NCI-H748 (cell line): ENCODE results near the gene USF3.

Source experiments
- DNase-seq: peaks from one replicate; lab custom pipeline; 2025; ENCODE audit not compliant: unreplicated experiment; lab: John Stamatoyannopoulos, UW

The USF3 gene, protein sequence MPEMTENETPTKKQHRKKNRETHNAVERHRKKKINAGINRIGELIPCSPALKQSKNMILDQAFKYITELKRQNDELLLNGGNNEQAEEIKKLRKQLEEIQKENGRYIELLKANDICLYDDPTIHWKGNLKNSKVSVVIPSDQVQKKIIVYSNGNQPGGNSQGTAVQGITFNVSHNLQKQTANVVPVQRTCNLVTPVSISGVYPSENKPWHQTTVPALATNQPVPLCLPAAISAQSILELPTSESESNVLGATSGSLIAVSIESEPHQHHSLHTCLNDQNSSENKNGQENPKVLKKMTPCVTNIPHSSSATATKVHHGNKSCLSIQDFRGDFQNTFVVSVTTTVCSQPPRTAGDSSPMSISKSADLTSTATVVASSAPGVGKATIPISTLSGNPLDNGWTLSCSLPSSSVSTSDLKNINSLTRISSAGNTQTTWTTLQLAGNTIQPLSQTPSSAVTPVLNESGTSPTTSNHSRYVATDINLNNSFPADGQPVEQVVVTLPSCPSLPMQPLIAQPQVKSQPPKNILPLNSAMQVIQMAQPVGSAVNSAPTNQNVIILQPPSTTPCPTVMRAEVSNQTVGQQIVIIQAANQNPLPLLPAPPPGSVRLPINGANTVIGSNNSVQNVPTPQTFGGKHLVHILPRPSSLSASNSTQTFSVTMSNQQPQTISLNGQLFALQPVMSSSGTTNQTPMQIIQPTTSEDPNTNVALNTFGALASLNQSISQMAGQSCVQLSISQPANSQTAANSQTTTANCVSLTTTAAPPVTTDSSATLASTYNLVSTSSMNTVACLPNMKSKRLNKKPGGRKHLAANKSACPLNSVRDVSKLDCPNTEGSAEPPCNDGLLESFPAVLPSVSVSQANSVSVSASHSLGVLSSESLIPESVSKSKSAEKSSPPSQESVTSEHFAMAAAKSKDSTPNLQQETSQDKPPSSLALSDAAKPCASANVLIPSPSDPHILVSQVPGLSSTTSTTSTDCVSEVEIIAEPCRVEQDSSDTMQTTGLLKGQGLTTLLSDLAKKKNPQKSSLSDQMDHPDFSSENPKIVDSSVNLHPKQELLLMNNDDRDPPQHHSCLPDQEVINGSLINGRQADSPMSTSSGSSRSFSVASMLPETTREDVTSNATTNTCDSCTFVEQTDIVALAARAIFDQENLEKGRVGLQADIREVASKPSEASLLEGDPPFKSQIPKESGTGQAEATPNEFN (N-terminal part only)

DNA sequence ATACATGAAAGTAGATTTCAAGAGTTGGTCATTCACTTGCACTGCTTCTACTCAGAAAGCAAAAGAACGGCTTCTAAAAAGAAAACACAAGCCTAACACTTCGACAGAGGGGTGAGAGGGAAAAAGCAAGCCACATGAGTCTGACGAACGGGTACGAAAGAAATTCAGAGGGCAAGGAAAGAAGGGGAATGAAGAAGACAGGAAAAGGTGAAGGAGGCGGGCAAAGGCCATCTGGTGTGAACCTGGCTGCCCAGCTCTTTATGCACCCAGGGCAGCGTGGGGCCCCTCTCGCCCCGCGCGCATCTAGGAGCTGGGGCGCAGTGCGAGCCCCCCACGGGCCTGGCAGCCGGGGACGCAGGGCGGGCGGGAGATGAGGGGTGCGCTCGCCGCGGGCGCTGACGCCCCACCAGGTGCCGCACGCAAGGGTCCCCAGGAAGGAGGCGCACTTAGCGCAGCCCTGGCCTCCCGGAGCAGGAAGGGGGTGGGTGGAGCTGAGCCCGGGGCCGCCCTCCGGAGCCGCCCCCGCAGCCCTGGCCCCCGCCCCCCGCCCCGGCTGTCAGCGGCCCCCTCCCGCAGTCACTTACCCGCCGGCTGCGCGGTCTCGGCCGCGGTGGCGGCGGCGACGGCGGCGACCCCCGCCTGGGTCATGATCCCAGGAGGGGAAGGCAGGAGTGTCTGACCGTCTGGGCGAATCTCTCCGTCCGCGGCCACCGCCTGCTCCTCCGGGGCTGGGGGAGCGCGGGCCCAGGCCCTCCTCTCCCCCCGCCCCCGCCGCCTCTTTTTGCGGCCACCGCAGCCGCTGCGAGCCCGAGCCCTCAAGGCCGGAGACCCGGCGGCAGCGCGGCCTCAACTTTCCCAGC is at the start of gene USF3:
Gene USF3 (minus strand): TSS at position 857 of the 860 bp plus-strand sequence. CDS start 21,764 bp downstream, outside the sequence.
- peak; percentile 59 for DNase-seq

DNA sequence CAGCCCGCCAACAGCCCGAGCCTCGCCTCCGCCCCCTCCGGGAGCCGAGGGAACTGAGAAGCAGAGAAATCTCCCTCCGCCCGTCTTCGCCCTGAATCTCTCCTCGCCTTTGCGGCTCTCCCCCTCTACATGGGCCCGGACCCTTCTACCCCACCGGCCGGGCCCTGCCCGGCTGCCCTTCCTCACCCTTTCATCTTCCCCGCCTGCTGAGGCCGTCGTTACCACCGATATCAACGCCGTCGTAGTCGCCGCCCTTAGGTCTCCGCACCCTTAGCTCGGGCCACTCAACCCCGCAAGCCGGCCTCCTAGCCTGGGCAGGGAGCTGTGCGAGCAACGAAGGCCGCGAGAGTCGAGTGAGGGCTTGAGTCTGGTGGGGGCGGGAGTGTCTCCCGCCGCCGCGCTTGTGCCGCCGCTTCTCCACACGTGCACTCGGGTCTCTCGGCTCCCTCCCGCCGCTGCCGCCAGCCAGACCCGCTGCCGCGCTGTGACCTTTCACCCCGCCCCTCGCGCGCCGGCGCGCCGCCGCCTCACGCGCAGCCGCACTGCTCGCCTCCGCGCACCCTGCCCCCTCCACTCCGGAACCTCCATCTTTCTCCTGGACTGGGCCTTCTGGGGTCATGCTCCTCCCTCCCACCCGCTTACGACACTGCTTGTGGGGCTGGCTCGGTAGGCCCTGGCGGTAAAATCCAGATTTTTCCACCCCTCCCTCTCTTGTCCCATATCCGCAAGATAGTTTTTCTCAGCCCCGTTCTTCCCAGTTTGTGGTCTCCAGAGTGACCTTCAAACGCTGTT is 49.5 kb upstream of the USF3 start, which contains the start of gene NAA50:
Gene NAA50 (minus strand): TSS at position 494 of the 792 bp plus-strand sequence. CDS start 300 bp downstream, at position 194.
- DNase-seq, result peak; percentile 85

DNA sequence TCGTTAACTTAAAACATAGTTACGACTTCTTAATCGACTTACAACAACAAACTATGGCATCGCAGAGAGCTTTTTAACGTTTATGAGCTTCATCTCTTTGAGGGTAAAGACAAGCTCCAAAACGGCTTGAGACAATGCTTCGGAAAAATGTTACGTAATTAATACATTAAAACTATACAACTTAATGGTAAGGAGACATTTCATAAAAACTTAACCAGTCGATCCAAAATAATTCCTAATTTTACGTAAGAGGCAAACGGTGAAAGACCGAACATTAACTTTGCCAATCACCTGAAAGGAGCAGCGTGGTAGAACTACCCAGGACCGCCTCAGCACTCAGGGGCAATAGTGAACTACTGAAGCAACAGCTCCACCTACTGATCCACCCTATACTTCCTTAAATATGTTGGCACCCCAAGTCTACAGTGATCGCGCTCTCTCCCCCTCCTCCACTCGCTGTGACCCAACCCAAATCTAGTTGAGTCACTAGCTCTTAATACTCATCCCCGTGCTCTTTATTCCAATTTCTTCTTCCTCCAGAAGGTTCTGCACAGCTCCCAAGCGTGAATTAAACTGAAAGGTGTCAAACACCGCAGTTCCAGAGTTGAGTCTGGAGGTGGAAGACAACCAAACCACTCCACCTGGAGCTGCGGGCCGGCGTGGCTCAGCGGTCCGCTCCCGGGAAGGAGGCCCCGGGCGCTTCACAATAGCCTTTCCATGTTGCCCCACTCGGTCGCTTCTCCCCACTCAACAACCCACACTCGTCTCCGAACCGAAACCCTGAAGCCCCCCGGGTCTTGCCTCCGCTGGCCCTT is 48.7 kb upstream of the USF3 start:
- DNase-seq, result peak; percentile 63

DNA sequence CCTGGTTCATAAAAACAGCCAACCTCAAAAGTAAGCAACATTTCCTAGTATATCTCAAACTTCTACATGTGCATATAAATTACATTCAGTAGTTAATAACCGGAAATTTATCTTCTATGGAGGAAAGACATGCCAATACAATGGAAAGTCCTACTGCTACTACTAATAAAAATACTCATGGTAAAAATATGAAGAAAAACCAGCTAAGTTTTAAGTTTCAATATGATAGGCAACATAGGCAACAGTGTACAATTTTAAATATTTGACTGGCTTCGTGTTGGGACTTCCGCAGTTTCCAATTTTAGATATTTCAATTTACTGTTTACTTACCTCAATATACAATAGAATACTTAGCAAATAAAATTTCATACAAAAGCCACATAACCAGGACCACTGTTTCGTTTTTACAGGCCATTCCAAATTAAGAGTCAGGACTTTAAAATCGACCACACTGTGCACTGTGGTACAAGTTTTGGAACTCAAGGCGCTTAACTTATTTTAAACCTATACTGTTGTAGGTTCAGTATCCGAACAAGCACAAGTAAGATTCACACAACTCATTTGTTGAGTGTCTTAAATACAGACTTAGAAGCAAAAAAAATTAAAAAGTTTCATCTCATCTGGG is 46.7 kb upstream of the USF3 start:
- no peak for DNase-seq

DNA sequence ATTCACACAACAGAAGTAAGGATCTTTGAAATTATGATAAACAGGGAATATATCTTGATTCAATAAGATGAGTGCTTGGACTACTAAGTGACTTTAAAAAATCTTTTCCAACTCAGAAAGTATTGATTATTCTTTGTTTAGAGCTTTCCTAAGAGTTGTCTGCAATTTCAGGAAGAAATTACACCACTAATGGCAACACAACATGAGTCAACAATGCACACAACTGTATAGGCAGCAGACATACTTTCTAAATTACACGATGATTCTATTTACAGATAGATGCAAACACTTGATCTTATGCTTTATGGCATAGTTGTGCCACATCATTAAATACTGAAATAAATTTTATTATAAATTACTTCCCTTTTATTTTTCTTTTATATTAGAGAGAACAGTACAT is 45.2 kb upstream of the USF3 start:
- DNase-seq, result no peak

DNA sequence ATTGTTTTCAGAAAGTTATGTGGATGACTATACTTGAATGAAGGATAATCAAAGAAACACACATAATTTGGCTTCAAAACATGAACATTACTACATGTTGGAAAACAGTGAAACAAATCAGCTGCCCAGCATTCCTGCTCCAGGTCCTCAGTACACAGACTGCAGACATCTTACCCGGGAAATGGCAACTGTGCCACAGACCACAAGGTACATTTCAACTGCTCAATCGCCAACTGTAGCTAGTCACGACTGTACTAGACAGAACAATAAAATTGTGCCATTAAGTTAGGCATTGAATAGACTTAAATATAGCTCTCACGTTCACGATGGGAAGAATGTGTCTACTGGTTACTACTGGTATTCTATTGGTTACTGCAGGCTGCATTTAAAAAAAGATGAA is 44.6 kb upstream of the USF3 start:
- no peak for DNase-seq

DNA sequence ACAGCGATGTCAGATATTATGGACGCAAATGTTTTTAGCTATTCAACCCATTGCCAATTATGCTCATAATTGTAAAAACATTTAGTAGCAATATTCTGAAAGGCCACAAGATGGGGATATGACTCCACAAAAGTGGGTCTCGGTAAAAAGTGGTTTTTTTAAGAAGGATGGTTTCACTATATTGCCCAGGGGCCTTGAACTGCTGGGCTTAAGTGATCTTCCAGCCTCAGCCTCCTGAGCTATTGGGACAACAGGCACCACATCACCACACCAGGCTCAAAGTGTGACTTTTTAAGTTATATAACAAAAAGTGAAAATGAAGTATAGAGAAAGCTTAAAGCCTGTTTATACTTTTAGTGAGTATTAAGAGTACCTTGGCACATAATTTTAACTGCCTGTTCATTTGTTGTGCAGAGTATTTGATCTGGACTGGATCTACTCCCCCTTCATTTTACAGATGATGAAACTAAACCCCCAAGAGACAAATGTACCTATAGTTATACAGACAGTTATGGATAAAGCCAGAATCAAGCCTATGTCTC is 40.2 kb upstream of the USF3 start:
- peak; percentile 45 for DNase-seq

DNA sequence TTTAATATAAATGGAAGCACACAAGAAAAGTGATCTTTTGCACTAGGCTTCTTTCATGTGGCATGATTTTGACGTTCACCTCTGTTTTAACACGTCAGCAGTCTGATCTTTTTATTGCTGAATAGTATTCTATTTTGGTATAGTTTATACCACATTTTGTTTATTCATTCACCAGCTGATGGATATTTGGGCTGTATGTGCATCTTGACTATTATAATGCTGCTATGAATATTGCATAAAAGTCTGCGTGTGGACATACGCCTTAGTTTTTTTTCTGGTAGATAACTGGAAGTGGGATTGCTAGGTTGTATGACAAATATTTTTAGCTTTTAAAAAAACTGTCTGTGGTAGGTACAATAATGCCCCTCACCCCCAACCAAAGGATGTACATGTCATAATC is 35.3 kb upstream of the USF3 start:
- no peak for DNase-seq

DNA sequence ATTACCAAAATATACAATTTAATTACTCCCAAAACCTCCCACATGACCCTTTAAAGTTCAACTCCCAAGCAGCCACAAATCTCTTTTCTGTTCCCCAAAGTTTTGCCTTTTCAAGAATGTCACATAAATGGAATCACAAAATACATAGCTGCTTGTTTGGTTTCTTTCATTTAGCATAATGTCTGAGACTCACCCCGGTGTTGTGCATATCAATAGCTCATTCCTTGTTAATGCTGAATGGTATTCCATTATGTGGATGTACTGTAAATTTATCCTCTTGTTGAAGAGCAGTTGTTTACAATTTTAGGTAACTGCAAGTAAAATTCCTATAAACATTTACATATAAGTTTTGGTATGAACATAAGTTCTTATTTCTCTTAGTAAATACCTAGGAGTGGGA is 34.1 kb upstream of the USF3 start:
- DNase-seq, result no peak

DNA sequence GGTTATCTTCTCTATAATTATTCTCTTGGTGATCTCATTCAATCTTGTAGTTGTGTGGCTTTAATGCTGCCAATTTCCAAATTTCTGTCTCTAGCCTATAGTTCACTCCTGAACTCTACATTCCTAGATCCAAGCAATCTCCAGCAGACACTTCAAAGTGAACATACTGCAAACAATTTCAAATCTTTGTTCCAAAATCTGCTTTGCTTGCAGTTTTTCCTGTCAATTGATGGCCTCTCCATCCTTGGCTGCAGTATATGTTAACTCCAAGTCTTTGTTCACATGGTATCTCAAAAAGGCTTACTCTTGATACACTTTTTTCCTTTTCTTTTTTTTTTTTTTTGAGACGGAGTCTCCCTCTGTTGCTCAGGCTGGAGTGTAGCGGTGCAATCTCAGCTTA is 32.2 kb upstream of the USF3 start:
- no peak for DNase-seq

DNA sequence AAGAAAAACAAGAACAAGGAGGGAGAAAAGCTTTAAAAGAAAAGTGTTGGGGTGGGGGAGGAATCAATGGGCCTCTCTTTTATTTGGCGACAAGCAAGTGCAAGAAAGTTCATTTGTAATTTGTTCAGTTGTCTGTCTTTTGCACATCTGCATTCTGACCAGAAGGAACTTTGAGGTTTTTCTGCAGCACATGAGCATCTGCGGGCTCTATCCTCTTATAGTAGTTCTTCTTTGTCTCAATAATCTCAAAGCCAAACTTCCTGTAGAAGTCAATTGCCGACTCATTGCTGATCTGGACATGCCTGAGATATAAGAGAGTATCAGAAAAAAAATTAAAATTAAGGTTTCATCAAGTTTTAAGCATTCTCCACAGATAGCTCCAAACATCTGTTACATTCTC is 25.2 kb upstream of the USF3 start:
- no peak for DNase-seq

DNA sequence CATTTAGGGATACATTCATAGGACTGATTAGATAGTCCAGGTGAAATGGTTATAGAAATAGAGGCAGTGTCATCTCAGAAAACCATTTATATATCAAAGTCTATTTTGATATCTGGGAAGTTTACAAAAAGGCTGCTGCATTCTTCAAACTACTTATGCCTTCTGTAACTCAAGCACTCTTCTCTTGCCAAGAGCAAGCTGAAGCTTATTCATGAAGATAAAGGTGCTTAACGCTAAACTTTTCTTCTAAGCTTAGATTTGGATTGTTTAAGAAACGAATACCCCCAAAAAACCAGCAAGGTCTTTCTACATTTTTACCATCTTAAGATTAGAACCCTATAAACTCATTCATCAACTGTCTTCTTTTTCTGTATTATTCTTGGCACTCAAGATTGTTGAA is 23.3 kb upstream of the USF3 start:
- DNase-seq, result no peak

DNA sequence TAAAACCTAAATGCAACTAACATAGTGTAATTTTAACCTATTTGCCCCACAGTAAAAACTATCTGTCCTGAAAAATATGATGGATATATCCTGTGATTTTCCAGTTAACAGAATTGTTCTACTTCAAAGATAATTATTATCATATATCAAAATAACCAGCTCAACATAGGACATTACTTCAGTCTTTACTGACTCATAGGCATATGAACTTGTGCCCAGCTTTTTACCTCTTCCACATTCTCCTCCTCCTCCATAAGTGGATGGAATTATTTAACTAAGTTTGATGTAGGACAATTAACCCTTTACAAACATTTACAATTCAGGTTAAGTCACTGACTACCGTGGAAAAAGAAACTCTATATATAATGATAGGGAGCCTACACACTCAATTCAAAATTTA is 22.9 kb upstream of the USF3 start:
- DNase-seq, result no peak

DNA sequence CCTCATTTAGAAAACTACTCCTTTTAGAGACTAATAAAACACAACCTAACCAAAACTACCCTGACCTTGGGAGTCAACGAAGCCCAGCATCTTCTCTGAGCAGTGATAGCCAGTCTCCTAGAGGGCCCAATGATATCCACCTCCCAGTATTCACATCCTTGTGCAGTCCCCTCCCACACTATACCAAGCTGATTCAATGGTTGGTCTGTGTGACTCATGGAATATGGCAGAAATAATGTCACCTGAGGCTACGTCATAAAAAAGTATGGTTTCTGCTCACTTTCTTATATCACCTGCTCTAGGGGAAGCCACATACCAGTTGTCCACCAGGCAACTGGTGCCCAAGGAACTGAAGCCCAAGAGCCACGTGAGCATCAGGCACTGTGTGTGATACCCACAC is 21.4 kb upstream of the USF3 start:
- no peak for DNase-seq

DNA sequence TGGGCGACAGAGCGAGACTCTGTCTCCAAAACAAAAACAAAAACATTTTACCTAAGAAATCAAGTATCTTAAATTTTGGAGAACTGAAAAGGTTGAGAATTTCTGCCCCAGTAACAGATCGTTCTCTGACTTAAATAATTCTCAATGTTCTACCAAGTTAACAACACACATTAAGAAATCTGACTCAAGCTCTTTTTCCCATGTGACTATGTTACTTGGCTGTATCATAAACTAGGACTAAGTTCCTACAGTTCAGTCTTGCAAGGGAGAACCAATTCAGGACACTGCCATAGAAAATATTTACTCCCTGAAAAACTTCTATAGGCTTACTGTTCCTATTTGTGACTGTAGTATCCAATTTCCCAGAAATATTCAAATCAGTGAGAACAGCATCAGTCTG is 20.9 kb upstream of the USF3 start:
- no peak for DNase-seq

DNA sequence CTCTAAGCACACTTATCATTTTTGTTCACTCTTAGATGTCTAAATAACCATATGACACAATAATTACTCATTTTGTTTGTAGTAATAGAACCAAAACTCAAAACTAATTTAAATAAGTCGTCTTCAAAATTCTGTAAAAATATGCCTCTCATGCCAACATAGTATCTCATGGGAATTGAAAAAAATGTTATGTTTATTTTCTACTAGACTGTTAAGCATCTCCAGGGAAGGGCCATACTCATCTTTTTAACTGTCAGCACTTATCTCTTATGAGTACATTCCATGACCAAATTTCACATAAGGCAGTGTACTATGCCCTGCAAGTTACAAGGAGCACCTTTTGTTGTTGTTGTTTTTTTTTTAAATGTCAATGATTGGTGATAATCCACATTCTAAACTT is 18.3 kb upstream of the USF3 start:
- DNase-seq, result no peak

DNA sequence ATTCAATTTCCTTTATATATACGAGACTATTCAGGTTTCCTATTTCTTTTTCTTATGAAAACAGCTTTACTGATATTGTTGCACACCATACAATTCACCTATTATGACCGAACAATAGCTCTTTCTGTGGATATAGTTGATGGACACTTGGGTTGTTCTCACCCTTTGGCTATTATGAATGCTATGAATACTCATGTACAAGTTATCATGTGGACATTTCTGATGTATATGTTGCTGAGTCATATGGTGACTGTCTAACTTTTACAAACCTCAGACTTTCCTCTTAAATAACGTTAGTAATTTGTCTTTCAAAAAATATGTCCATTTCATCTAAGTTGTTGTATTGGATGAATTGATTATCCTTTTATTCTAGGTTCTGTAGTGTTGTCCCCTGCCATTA is 15.7 kb upstream of the USF3 start:
- no peak for DNase-seq

DNA sequence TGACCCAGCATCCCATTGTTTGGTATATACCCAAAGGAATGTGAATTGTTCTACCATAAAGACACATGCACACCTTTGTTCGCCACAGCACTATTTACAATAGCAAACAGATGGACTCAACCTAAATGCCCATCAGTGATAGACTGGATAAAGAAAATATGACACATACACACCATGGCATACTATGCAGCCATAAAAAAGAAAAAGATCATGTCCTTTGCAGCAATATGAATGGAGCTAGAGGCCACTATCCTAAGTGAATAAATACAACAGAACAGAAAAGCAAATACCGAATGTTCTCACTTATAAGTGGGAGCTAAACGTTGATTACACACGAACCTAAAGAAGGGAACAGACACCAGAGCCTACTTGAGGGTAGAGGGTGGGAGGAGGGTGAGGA is 11.4 kb upstream of the USF3 start:
- no peak for DNase-seq
